NCI-H748 (cell line): Measurements from ENCODE around the gene LSM2.
A peak's percentile ranks its signal among the peaks of the same experiment; 100 is the strongest.
"Not testable (repeated sequence)": the region's sequence is repeated elsewhere in the genome, so short reads cannot be mapped to it uniquely, and the experiment has no call there.

ENCODE experiments used
- DNase-seq: peaks from one replicate; lab custom pipeline; 2025; ENCODE audit not compliant: unreplicated experiment; lab: John Stamatoyannopoulos, UW

Gene LSM2

DNA sequence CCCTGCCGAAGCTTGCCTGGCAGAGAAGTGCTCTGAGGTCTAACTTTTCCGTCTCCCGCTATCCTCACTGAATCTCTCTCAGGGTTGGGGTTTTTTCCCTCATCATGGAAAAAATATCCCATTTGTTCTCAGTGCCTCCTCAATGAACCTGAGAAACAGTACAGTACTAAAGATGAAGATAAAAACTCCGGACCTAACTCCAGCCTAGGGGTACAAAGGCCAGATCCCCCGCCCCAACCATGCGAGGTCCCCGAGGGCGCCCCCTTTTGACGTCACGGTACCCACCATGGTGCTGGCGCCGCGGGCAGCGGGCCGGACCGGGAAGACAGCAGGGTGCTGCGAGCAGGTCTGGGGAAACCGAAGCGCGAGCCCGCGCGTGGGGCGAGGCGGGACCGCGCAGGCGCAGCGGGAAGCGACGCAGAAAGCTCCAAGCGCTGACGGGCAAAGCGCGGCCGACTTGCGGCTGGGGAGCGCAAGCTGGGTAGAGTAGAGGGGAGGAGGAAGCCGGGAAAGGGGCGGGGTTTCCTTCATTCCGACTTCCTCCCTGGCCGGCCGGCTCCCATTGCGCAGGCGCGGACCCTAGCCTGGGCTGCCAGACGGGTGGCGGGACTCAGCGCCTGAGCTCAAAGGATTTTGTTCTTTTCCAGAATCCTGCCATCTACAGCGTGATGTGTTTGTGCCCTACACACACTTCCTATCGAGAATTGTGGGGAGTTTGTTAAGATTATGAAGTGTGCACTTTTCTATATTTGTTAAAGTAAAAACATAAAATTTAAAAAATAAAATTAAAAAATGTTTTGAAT lies at the start of gene LSM2:
TSS of gene LSM2 (minus strand) at position 497 of the 803 bp plus-strand sequence. CDS start at position 288, 209 bp downstream.
- peak; percentile 97 for DNase-seq

DNA sequence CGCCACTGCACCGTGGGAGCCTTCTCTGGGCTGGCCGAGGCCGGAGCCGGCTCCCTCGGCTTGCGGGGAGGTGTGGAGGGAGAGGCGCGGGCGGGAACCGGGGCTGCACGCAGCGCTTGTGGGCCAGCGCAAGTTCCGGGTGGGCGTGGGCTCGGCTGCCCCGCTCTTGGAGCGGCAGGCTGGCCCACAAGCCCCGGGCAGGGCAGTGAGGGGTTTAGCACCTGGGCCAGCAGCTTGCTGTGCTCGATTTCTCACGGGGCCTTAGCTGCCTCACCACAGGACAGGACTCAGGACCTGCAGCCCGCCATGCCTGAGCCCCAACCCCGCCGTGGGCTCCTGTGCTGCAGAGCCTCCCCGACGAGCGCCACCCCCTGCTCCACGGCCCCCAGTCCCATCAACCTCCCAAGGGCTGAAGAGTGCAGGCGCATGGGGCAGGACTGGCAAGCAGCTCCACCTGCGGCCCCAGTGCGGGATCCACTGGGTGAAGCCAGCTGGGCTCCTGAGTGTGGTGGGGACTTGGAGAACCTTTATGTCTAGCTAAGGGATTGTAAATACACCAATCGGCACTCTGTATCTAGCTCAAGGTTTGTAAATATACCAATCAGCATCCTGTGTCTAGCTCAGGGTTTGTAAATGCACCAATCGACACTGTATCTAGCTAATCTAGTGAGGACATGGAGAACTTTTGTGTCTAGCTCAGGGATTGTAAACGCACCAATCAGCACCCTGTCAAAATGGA lies 45.4 kb upstream of the LSM2 start:
- not testable (repeated sequence) for DNase-seq

DNA sequence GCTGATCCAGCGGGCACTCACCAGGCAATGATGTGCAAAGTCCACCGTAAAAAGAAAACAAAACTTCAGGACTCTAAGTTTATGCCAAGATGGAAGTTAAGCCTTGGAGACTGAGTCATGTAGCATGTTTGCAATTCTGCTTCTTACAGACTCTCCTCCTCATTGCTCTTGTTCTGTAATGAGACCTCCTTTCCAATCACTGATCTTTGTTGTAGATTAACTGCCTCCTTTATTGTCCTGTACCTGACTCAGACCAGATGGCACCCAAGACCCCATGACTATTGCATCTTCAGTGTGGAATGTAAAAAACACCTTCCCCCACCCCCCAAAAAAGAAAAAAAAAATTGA lies 44.7 kb upstream of the LSM2 start:
- DNase-seq = no peak

DNA sequence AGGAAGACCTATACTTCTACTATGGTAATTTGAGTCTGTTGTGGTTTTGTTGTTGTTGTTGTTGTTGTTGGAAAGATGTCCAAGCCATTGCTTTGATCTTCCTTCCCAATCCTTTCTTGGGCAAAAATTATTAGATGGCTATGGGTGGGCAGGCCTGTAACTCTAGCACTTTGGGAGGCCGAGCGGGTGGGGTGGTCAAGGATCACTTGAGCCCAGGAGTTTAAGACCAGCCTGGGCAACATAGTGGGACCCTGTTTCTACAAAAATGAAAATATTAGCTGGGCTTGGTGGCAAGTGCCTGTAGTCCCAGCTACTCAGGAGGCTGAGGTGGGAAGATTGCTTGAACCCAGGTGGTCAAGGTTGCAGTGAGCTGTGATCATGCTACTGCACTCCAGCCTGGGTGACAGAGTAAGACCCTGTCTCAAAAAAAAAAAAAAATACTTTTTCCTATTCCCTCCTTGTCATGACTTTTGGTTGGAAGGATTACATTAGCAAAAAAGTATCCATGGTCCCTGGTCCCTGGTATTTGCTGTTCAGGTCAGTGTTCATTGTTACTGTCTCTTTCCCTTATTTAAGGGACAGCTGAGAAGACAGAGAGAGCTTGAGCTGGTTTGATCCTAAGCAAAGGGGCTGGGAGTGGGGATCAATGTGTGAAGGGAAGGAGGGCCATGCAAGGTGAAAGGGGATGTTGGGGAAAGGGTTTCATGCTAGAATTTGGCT lies 44.2 kb upstream of the LSM2 start:
- no peak for DNase-seq

DNA sequence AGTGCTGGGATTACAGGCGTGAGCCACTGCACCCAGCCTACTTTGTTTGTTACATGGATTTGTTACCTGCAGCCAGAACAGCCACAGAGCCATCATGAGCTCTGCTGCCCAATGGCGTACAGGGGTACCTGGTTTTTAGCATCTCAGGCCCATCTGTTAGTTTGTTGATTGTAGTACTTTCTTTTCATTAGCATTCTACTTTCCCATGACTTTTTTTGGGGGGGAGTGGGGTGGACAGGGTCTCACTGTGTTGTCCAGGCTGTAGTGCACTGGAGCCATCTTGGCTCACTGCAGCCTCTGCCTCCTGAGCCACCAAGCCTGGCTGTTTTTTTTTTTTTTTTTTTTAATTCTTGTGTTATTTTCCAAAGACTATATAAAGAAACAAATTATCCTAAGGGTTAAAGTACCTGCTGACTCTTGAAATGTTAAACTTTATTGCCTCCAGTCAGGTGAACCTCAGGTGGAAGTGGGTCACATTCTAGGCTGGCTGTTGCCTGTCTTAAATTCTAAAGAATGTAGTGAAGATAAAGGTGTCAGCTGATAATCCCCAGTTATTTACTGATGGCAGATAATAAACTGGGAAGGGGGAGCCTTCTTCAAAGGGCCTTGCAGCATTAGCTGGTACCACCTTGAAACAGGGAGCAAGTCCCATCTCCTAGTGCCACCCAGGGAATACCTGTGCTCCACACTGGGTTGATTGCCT lies 40.7 kb upstream of the LSM2 start:
- no peak for DNase-seq

DNA sequence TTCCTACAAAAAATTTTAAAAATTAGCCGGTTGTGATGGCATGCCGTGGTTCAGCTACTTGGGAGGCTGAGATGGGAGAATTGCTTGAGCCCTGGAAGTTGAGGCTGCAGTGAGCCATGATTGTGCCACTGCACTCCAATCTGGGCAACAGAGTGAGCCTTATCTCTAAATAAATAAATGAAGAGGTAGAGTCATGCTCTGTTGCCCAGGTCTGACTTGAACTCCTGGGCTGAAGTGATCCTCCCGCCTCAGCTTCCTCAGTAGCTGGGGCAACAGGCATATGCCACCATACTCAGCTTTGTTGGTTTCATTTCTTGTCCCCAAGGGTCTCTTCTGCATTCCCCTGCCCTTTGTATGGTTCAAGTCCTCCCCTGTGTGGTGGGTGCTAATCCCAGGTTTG lies 37.7 kb upstream of the LSM2 start:
- no peak for DNase-seq

DNA sequence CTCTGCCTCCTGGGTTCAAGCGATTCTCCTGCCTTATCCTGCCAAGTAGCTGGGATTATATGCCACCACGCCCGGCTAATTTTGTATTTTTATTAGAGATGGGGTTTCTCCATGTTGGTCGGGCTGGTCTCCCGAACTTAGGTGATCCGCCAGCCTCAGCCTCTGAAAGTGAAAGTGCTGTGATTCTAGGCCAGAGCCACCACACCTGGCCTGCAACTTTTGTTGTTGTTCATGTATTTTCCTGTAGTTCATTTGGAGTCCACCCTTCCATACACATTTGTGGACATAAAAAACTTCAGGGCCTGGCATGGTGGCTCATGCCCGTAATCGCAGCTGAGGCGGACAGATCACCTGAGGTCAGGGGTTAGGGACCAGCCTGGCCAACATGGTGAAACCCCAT lies 35.3 kb upstream of the LSM2 start:
- DNase-seq = no peak

DNA sequence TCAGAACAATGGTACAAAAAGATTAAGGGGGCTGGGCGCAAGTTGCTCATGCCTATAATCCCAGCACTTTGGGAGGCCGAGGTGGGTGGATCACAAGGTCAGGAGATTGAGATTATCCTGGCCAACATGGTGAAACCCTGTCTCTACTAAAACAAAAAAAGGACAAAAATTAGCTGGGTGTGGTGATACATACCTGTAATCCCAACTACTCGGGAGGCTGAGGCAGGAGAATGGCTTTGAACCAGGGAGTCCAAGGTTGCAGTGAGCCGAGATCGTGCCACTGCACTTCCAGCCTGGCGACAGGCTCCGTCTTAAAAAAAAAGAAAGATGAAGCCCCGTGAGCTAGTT lies 33.0 kb upstream of the LSM2 start:
- DNase-seq = not testable (repeated sequence)

DNA sequence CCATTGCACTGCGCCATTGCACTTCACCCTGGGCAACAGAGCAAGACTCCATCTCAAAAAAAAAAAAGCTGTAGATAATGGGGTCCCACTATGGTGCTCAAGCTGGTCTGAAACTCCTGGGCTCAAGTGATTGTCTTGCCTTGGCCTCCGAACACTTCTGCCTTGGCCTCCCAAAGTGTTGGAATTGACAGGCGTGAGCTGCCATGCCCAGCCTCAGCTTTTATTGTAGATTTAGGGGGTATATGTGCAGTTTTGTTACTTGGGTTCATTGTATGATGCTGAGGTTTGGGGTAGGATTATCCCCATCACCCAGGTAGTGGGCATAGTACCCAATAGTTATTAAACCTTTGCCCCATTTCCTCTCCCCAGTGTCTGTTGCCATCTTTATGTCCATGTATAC lies 32.2 kb upstream of the LSM2 start:
- no peak for DNase-seq

DNA sequence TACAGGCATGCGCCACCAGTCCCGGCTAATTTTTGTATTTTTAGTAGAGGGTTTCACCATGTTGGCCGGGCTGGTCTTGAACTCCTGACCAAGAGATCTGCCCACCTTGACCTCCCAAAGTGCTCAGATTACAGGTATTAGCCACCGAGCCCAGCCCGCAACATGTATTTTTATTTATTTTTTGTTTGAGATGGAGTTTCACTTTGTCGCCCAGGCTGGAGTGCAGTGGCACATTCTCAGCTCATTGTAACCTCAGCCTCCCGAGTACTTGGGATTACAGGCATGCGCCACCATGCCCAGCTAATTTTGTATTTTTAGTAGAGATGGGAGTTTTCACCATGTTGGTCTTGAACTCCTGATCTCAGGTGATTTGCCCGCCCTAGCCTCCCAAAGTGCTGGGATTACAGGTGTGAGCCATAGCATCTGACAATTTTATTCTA lies 31.4 kb upstream of the LSM2 start:
- not testable (repeated sequence) for DNase-seq

DNA sequence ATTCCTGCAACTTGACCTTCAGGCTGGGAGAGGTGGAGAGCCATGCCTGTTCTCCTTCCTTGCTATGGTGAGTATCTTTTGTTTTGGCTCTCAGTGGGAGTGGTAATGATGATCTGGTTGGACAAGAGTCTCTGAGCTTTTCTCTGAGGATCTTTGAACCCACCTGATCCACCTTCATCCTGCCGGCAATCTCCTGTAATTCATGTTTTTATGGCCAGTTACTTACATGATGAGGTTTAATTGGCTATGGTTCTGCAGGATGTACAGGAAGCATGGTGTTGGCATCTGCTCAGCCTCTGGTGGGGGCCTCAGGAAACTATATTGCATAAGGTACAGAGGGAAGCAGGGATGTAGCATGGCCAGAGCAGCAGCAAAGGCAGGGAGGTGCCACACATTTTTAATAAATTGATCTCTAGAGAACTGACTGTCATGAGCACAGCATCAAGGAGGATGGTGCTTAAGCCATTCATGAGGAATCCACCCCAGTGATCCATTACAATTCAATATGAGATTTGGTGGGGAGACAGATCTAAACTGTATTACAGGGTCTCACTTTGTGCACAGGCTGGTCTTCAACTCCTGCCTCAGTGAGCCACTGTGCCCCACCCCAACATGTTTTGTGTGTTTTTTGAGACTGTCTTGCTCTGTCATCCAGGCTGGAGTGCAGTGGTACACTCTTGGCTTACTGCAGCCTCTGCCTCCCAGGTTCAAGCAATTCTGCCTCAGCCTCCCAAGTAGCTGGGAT lies 30.8 kb upstream of the LSM2 start:
- DNase-seq = no peak

DNA sequence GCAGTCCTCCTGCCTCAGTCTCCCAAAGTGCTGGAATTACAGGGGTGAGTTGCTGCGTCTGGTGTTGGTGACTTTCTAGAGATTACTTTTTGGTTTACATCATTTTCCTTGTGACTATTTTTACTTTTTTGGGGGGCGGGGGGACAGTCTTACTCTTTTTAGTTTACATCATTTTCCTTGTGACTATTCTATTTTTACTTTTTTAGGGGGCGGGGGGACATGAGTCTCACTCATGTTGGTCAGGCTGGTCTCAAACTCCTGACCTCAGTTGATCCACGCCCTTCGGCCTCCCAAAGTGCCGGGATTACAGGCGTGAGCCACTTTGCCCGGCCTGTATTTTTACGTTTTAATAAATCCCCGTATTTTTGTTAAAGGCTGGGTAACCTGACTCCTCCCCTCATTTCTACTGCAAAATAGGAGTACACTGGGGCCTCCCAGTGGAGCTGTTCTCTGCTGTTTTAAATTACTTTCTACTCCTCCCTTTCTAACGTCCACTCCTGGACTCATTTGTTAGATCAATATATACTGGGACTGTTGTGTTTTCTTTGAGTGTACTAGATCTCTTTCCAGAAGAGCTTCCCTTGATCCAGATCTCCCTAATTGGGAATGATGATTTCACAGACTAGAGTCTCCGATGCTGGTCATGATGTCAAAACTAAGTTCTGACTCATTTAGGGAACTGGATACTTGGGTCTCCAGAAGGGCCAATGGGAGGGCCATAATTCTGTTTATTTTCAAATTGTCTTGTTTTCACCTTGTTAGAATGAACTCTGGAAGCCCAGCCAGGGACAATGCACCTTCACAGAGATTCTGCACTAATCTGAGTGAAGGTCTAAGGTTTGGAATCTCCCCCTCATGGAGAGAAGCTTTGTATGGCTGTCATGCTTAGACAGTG lies 30.0 kb upstream of the LSM2 start:
- no peak for DNase-seq

DNA sequence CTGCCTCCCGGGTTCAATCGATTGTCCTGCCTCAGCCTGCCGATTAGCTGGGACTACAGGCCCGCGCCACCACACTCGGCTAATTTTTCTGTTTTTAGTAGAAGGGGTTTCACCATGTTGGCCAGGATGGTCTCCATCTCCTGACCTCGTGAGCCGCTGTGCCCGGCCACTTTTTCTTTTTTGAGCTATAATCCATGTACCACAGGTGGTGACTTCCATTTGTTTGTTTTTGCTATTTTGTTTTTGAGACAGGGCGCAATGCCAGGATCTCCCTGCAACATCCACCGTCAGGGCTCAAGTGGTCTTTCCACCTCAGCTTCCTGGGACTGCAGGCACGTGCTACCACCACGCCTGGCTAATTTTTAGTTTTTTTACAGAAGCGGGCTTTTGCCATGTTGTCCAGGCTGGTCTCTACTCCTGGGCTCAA lies 29.3 kb upstream of the LSM2 start:
- DNase-seq = peak; percentile 49

DNA sequence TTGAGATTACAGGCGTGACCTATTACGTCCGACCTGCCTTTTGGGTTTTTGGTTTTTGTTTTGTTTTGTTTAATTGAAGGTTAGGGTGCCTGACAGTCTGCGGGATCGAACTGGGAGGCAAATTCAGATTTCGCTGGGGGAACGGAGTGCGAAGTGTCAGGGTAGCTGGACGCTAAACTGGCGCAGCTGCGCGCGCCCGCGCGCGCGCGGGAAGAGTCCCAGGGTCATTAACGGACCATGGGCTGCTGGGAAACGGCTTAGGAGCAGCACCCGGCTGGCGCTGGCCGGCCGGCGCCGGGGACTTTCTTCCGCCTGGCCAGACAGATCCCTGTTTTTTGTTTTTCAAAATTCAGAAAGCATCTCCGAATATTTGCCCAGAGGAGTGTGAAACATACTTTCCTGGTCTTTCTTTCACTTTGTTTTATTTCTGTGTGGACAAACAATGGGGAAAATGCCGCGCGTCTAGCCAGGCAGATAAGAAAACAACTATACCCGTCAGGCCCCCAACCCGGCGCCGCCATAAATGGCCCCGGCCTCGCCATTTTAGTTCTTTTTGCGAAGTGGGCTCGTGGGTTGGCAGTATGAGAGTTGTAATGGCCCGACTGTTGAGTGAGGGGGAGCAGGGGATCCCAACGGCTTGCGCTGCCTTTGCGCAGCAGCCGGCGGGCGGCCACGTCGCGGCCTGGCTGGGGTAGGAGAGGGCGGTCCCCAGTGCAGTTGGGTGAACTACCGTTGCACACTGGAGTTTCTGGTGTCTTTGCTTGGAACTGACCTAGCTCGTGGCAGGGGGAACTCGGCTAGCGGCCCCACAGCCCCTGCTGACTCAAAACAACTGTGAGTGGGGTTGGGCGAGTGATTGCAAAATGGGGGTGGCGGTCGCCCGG lies 27.8 kb upstream of the LSM2 start:
- DNase-seq = peak; percentile 98

DNA sequence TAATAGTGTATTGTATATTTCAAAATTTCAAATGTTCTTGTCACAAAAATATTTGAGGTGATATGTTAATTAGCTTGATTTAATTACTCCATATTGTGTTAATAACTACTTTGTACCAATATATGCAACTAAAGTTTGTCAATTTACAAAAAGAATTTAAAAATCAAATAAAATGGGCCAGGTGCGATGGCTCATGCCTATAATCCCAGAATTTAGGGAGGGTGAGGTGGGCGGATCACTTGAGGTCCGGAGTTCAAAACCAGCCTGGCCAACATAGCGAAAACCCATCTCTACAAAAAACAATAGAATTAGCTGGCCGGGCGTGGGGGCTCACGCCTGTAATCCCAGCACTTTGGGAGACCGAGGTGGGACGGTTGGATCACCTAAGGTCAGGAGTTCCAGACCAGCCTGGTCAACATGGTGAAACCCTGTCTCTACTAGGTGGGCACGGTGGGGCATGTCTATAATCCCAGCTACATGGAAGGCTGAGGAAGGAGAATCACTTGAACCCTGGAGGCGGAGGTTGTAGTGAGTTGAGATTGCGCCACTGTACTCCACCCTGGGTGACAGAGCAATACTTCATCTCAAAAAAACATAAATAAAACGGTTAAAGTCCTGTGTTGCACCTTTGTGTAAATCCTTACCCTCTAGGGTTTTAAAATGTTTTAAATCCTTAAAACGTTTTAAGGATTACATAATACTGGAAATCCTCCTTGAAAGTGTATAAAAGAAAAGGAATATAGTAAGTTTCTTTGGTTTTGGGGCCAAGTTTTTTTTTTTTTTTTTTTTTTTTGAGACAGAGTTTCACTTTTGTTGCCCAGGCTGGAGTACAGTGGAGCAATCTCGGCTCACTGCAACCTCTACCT lies 24.8 kb upstream of the LSM2 start:
- no peak for DNase-seq

DNA sequence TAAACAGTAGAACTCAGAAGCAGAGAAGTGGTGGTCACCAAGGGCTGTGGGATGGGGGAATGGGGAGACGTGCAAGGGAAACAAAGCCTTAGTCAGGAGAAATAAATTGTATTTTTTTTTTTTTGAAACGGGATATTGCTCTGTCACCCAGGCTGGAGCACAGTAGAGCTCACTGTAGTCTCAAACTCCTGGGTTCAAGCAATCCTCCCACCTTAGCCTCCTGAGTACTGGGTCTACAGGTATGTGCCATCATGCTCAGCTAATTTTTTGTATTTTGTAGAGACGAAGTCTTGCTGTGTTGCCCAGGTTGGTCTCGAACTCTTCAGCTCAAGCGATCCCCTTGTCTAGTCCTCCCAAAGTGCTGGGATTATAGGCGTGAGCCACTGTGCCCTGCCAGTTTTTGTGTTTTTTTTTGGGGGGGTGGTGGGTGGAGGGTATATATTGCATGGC lies 24.1 kb upstream of the LSM2 start:
- DNase-seq = no peak

DNA sequence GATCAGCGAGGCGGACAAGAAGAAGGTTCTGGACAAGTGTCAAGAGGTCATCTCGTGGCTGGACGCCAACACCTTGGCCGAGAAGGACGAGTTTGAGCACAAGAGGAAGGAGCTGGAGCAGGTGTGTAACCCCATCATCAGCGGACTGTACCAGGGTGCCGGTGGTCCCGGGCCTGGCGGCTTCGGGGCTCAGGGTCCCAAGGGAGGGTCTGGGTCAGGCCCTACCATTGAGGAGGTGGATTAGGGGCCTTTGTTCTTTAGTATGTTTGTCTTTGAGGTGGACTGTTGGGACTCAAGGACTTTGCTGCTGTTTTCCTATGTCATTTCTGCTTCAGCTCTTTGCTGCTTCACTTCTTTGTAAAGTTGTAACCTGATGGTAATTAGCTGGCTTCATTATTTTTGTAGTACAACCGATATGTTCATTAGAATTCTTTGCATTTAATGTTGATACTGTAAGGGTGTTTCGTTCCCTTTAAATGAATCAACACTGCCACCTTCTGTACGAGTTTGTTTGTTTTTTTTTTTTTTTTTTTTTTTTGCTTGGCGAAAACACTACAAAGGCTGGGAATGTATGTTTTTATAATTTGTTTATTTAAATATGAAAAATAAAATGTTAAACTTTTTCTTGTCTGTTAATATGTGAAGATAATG lies 23.0 kb upstream of the LSM2 start:
- DNase-seq = peak; percentile 66
